T-helper 9 cell (primary cell): Measurements from ENCODE around the gene CFP.
"Not testable (repeated sequence)": the region's sequence is repeated elsewhere in the genome, so short reads cannot be mapped to it uniquely, and the experiment has no call there.

Experiments
- DNase-seq: peaks from one replicate; pipeline ENCODE4 v3.0.0-alpha.2; 2020

CFP gene

GRCh38 chrX:47637546-47638195 lies 7.9 kb upstream of the CFP start:
- DNase-seq, result no peak

DNA sequence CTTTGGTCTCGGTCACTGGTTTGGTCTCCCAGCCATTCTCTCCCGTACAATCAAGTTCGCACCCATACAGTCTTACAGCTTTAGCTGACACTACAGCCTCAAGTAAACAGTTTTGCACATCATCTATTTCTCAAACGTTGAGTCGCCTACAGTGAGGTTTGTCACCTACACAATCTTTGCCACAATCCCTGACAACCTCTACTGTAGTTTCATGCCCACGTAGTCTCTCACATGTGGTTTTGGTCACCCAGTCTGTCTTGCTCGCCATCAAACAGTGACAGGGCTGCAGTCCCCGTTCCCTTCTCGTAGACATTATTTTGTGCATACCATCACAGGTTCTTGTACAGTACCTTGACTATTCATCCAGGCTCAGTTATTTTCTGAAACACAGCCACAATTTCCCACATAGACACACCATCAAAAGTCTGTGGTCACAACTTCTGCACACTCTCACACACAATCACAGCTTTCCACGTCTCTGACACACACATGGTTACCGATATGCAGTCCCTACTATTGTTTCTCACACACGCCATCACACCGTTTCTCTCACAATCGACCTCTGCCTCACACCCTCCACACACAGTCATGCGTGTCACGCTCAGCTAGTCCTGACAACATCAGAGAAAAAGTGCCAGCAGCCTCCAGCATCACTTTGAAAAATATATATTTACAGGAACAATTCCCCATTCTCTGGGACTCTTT lies 5.3 kb upstream of the CFP start:
- DNase-seq, result no peak

- DNase-seq, result no peak
Measured at GRCh38 chrX:47633689-47634590, 4.2 kb upstream of the CFP start.

- DNase-seq, result no peak
Measured at GRCh38 chrX:47632666-47633065, 2.9 kb upstream of the CFP start.

- no peak for DNase-seq
Measured at GRCh38 chrX:47631676-47632075, 1.9 kb upstream of the CFP start.

- no peak for DNase-seq
Measured at GRCh38 chrX:47628982-47629381, 748 bp downstream of the CFP start.

DNA sequence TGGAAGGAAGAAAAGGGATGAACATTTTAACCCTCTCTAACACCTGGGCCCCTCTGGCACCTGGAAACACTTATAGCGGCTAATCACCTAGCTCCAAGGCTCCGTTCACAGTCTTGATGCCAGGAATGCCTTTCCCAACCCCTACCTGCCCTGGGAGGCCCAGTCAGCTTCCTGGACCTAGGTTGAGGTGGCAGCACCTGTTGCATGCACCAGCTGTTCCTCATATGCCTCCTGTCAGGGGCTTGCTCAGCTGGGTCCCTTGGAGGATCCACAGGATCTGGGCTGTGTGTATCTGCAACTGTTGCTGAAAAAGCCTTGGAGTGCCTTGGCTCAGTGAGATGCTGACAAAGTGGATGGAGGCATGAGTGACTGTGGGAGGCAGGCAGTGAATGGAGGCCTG lies 4.4 kb downstream of the CFP start:
- DNase-seq, result no peak

- DNase-seq, result peak; percentile 12
Measured at GRCh38 chrX:47623540-47624027, 6.1 kb downstream of the CFP start.

DNA sequence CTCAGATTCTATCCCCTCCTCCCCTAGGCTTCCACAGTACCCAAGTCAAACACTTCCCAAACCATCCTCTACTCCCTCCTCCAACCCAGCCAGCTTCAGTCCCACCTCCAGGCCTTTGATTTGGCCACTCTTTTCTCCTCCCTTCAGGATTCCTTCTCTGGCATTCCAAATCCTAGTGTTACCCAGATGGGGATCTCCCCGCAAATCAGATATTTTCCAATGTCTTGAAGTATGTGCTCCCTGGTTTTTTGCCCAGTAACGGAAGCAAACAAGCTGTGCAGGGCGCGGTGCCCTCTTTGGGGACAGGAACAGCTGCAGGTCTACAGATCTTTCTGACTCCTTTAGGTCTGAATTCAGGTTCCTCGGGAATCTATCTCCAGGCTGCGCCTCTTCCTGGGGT lies 7.9 kb downstream of the CFP start:
- DNase-seq, result no peak

GRCh38 chrX:47620303-47620685 lies 9.4 kb downstream of the CFP start:
- no peak for DNase-seq

DNA sequence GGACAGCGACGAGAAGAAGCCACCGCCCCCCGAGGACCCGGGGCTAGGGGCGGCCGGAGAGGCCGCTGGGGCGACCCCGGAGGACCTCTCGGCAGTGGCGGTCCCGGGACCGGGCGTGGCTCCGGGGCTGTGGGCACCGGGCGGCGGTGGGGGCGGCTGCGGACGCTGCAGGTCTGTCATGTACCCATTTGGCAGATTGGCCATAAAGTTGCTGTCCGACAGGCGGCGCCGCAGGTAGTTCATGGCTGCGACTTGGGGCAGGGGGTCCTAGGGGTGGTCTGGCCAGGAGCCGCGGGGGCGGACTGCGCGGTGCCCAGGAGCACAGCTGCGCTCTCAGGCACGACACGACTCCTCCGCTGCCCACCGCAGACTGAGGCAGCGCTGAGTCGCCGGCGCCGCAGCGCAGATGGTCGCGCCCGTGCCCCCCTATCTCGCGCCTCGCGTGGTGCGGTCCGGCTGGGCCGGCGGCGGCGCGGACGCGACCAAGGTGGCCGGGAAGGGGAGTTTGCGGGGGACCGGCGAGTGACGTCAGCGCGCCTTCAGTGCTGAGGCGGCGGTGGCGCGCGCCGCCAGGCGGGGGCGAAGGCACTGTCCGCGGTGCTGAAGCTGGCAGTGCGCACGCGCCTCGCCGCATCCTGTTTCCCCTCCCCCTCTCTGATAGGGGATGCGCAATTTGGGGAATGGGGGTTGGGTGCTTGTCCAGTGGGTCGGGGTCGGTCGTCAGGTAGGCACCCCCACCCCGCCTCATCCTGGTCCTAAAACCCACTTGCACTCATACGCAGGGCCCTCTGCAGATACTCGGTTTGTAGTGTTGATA lies 10.0 kb downstream of the CFP start, which contains the start of gene SYN1:
Gene SYN1 (minus strand): TSS at position 372 of the 817 bp plus-strand sequence. CDS start 129 bp downstream, at position 243.
- peak; percentile 69 for DNase-seq

- no peak for DNase-seq
Measured at GRCh38 chrX:47618923-47619485, 10.7 kb downstream of the CFP start.

- DNase-seq, result no peak
Measured at GRCh38 chrX:47614618-47615017, 15.1 kb downstream of the CFP start.

DNA sequence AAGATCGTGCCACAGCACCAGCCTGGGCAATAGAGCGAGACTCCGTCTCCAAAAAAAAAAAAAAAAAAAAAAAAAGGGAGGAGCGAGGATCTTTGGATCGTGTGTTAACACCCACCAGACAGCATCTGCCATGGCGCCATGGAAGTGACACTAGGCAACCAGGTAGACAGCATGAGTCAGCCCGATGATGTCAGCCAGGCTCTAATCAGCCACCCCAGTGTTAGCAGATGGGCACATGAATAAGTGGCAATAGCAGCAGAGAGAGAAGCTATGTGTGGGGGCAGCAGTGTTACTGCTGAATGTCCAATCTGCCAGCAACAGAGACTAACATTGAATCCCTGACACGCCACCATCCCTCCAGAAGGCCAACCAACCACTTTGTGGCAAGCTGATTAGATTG lies 16.6 kb downstream of the CFP start:
- no peak for DNase-seq

- no peak for DNase-seq
Measured at GRCh38 chrX:47612418-47612817, 17.3 kb downstream of the CFP start.

DNA sequence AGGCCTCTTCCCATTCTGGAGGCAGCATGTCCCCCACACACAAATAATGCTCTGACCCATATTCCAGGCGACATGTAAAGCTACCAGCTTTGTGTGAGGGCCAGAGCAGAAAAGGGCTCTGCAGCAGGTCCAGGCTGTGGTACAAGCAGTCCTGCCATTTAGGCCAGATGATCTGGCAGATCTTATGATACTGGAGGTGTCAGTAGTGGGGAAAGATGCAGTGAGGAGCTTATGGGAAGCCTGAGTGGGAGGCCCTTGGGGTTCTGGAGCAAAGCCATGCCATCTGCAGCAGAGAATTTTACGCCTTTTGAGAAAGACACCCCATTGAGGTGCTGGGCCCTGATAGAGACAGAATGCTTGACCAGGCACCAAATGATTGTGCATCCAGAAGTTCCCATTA lies 17.8 kb downstream of the CFP start:
- DNase-seq, result no peak

DNA sequence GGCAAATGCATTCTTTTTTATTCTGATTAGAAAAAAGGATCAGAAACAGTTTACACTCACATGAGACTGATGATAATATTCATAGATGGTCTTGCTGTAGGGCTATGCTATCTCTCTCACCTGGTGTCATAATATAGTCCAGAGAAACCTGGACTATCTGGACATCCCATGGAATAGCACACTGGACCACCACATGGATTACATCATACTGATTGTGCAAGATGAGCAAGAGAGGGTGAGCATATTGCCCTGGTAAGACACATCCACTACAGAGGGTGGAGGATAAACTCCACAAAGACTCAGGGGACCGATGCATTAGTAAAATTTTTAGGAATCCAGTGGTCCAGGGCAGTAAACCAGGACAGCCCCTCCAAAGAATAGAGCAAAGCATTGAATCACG lies 18.2 kb downstream of the CFP start:
- no peak for DNase-seq

DNA sequence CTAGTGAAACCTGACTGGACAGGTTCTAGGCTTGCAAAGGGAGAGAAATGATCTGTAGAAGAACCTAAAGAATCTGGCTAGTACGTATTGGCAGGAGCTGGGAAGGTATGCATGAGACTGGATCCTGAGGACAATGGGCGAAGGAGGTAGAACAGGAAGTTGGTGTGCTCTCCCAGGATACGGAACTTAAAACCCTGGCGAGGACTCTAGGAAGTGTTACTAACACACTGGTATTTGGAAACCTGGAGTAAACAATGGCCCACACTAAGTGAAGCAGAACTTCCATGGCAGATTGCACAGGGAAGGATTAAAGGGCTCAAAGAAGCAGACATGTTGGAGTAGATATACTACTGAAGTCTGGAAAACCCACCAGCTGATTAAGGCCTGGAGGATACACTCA lies 19.2 kb downstream of the CFP start:
- DNase-seq, result no peak

DNA sequence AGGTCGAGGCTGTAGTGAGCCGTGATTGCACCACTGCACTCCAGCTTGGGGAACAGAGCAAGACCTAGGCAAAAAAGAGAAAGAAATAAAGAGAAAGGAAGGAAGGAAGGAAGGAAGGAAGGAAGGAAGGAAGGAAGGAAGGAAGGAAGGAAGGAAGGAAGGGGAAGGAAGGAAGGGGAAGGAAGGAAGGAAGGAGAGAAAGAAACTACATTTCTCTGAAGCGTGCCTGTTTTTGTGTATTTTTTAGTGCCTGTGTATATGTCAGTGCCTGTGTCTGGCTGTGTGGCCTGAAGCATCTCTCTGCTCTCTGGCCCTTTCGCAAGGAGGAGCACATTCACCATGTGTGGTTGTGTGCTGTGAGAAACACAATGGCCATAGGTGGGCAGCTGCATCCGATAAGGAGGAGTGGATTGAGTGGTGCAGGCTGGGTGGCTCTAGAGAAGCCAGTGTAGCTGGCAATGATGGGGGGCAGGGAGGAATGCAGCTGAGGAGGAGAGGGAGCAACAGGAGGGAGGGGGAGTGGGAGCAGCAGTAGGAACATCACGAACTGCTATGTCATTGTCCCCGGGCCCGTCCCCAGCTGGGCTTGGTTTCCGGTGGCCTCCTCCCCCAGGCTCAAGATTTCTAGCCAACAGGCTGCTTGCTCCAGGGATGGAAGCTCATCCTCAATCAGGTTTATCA lies 21.5 kb downstream of the CFP start:
- DNase-seq, result no peak

GRCh38 chrX:47607091-47607490 lies 22.6 kb downstream of the CFP start:
- DNase-seq, result no peak

DNA sequence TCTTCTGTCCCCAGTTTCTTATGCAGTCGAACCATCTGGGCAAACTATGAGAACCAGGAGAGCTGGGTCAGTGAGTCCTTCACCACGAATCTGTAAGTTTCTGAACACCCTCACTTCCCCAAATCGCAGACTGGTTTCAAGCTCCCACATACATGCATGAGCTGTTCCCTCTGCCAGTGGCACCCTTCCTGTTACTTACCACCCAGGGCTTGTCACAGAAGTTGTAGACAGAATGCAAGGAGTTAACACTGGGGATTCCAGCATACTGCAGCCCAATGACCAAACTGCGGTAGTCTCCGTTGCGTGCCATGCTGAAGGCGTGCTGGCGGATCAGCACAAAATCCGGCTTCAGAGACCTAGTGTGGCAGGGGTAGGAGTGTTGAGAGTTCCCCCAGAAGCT lies 24.7 kb downstream of the CFP start:
- DNase-seq, result no peak

- DNase-seq, result not testable (repeated sequence)
Measured at GRCh38 chrX:47603125-47603524, 26.6 kb downstream of the CFP start.
